ENCODE data around the gene SLC22A25. TPM values are rescaled to one million over a fixed set of nuclear protein-coding genes. Genes with fewer than 3 reads are reported as not detected.
"Not testable (repeated sequence)": the region's sequence is repeated elsewhere in the genome, so short reads cannot be mapped to it uniquely, and the experiment has no call there.

SLC22A25 gene
- total RNA-seq, 1 experiment from 2014 or later, result not detected

GRCh38 chr11:63262547-63262946 lies 19.1 kb upstream of the SLC22A25 start:
- no peak overlapping the region for H3K4me2 ChIP-seq (ENCODE audit: low read depth, low read length, poor library complexity, severe bottlenecking)
- no peaks in the 10 kb centered on the region for H3K27me3 ChIP-seq (ENCODE audit: low read length)
- H3K4me1 ChIP-seq (ENCODE audit: low read length), result no peaks in the 10 kb centered on the region
- H3K9me2 ChIP-seq (replicated peaks; ENCODE audit: insufficient read depth, low read length), result no peaks in the 10 kb centered on the region
- DNase-seq, result no peak
- H3K79me2 ChIP-seq (ENCODE audit: low read length), result no peaks in the 10 kb centered on the region
- no peaks in the 10 kb centered on the region for H4K20me1 ChIP-seq (ENCODE audit: insufficient read depth, low read depth, low read length)
- H3K9me3 ChIP-seq (ENCODE audit: low read length), result no peaks in the 10 kb centered on the region
- no peak overlapping the region for H3K9ac ChIP-seq (ENCODE audit: low read length)
- H2AFZ ChIP-seq (ENCODE audit: low read length), result no peak overlapping the region
- H3K4me3 ChIP-seq (ENCODE audit: low read length), result no peak overlapping the region
- no peaks in the 10 kb centered on the region for H3K36me3 ChIP-seq (ENCODE audit: insufficient read depth, low read length)
- H3K27ac ChIP-seq (ENCODE audit: low read length), result no peak overlapping the region

DNA sequence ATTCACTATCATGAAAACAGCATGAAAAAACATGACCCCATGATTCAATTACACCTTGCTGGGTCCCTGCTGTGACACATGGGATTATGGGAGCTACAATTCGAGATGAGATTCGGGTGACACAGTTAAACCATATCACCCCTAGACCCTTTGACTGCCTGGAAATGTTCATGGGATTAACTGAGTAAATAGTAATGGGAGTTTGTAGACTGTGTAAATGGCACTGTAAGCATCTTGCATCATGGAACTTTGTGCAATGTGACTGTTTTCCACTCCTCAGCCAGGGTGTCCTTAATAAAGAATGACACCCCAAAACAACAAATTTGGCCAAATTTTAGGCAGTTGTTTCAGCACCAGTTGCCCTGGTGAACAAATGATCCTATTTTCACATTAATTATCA lies 7.9 kb upstream of the SLC22A25 start:
- H3K27ac ChIP-seq (ENCODE audit: low read length), result no peak overlapping the region
- no peak overlapping the region for H3K4me3 ChIP-seq (ENCODE audit: low read length)
- H3K36me3 ChIP-seq (ENCODE audit: insufficient read depth, low read length), result no peaks in the 10 kb centered on the region
- H3K9ac ChIP-seq (ENCODE audit: low read length), result no peak overlapping the region
- H4K20me1 ChIP-seq (ENCODE audit: insufficient read depth, low read depth, low read length), result no peaks in the 10 kb centered on the region
- H3K9me3 ChIP-seq (ENCODE audit: low read length), result no peaks in the 10 kb centered on the region
- no peaks in the 10 kb centered on the region for H3K4me1 ChIP-seq (ENCODE audit: low read length)
- no peak overlapping the region for H2AFZ ChIP-seq (ENCODE audit: low read length)
- no peaks in the 10 kb centered on the region for H3K27me3 ChIP-seq (ENCODE audit: low read length)
- H3K4me2 ChIP-seq (ENCODE audit: low read depth, low read length, poor library complexity, severe bottlenecking), result no peak overlapping the region
- H3K79me2 ChIP-seq (ENCODE audit: low read length), result no peaks in the 10 kb centered on the region
- no peak for DNase-seq
- H3K9me2 ChIP-seq (replicated peaks; ENCODE audit: insufficient read depth, low read length), result no peaks in the 10 kb centered on the region

- no peak overlapping the region for H3K27ac ChIP-seq (ENCODE audit: low read length)
- no peaks in the 10 kb centered on the region for H3K9me2 ChIP-seq (replicated peaks; ENCODE audit: insufficient read depth, low read length)
- H3K4me3 ChIP-seq (ENCODE audit: low read length), result no peak overlapping the region
- no peaks in the 10 kb centered on the region for H3K9me3 ChIP-seq (ENCODE audit: low read length)
- H3K4me1 ChIP-seq (ENCODE audit: low read length), result no peaks in the 10 kb centered on the region
- no peak for DNase-seq
- no peak overlapping the region for H3K4me2 ChIP-seq (ENCODE audit: low read depth, low read length, poor library complexity, severe bottlenecking)
- H2AFZ ChIP-seq (ENCODE audit: low read length), result no peak overlapping the region
- H3K36me3 ChIP-seq (ENCODE audit: insufficient read depth, low read length), result no peaks in the 10 kb centered on the region
- H4K20me1 ChIP-seq (ENCODE audit: insufficient read depth, low read depth, low read length), result no peaks in the 10 kb centered on the region
- H3K9ac ChIP-seq (ENCODE audit: low read length), result no peak overlapping the region
- no peaks in the 10 kb centered on the region for H3K27me3 ChIP-seq (ENCODE audit: low read length)
- H3K79me2 ChIP-seq (ENCODE audit: low read length), result no peaks in the 10 kb centered on the region
These were observed 7.0 kb upstream of the SLC22A25 start for GRCh38 chr11:63250162-63251050.

DNA sequence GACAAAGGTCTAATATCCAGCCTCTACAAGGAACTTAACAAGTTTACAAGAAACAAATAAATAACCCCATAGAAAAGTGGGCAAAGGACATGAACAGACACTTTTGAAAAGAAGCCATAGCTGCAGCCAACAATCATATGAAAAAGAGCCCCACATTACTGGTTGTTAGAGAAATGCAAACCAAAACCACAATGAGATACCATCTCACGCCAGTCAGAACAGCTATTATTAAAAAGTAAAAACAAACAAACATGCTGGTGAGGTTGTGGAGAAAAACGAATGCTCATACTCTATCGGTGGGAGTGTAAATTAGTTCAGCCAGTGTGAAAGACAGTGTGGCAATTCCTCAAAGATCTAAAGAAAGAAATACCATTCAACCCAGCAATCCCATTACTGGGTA lies 5.6 kb upstream of the SLC22A25 start:
- Histone ChIP-seq H3K9ac (ENCODE audit: low read length) (no peak overlapping the region), H3K4me1 (ENCODE audit: low read length) (no peaks in the 10 kb centered on the region), H3K9me2 (replicated peaks; ENCODE audit: insufficient read depth, low read length) (no peaks in the 10 kb centered on the region), H3K27ac (ENCODE audit: low read length) (no peak overlapping the region), H3K27me3 (ENCODE audit: low read length) (no peaks in the 10 kb centered on the region), H3K4me3 (ENCODE audit: low read length) (no peak overlapping the region), H3K79me2 (ENCODE audit: low read length) (no peaks in the 10 kb centered on the region), H3K36me3 (ENCODE audit: insufficient read depth, low read length) (no peaks in the 10 kb centered on the region), H2AFZ (ENCODE audit: low read length) (no peak overlapping the region), H3K9me3 (ENCODE audit: low read length) (no peaks in the 10 kb centered on the region), H3K4me2 (ENCODE audit: low read depth, low read length, poor library complexity, severe bottlenecking) (no peak overlapping the region), H4K20me1 (ENCODE audit: insufficient read depth, low read depth, low read length) (no peaks in the 10 kb centered on the region)
- DNase-seq, result no peak

DNA sequence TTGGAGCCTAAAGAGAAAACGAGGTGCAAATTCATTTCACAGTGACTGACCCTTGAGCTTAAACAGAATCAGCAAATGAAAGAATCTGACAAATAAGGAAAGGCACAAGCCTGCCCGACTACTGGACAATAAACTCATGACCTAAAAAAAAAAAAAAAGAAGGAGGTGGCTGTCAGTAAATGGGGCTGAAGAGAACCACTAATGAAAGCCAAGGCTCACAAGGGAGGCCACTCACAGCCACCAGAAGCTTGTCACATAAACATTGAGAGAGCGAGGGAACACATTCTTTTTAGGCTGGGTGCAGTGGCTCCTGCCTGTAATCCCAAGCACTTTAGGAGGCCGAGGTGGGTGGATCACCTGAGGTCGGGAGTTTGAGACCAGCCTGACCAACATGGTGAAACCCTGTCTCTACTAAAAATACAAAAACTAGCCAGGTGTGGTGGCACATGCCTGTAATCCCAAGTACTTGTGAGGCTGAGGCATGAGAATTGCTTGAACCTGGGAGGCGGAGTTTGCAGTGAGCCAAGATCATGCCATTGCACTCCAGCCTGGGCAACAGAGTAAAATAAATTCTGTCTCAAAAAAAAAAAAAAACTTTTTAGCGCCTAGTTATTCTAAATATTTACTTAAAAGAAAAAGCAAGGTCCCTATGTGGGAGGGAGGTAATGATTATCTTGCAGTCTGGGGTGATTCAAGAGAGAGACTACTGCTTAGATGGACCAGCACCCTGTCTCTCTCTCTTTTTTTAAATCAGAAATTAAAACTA lies 4.0 kb upstream of the SLC22A25 start:
- not testable (repeated sequence) for DNase-seq; H3K4me1 ChIP-seq (ENCODE audit: low read length); H2AFZ ChIP-seq (ENCODE audit: low read length); H4K20me1 ChIP-seq (ENCODE audit: insufficient read depth, low read depth, low read length); H3K27me3 ChIP-seq (ENCODE audit: low read length); H3K9me3 ChIP-seq (ENCODE audit: low read length); H3K79me2 ChIP-seq (ENCODE audit: low read length); H3K27ac ChIP-seq (ENCODE audit: low read length); H3K4me2 ChIP-seq (ENCODE audit: low read depth, low read length, poor library complexity, severe bottlenecking); H3K4me3 ChIP-seq (ENCODE audit: low read length); H3K9me2 ChIP-seq (replicated peaks; ENCODE audit: insufficient read depth, low read length); H3K9ac ChIP-seq (ENCODE audit: low read length); H3K36me3 ChIP-seq (ENCODE audit: insufficient read depth, low read length)

GRCh38 chr11:63246045-63246444 lies 2.6 kb upstream of the SLC22A25 start:
- DNase-seq, result no peak
- H4K20me1 ChIP-seq (ENCODE audit: insufficient read depth, low read depth, low read length), result no peaks in the 10 kb centered on the region
- H2AFZ ChIP-seq (ENCODE audit: low read length), result no peak overlapping the region
- H3K79me2 ChIP-seq (ENCODE audit: low read length), result no peaks in the 10 kb centered on the region
- no peak overlapping the region for H3K4me3 ChIP-seq (ENCODE audit: low read length)
- H3K9ac ChIP-seq (ENCODE audit: low read length), result no peak overlapping the region
- no peak overlapping the region for H3K27ac ChIP-seq (ENCODE audit: low read length)
- H3K4me1 ChIP-seq (ENCODE audit: low read length), result no peaks in the 10 kb centered on the region
- H3K27me3 ChIP-seq (ENCODE audit: low read length), result no peaks in the 10 kb centered on the region
- H3K9me3 ChIP-seq (ENCODE audit: low read length), result no peaks in the 10 kb centered on the region
- no peaks in the 10 kb centered on the region for H3K9me2 ChIP-seq (replicated peaks; ENCODE audit: insufficient read depth, low read length)
- H3K4me2 ChIP-seq (ENCODE audit: low read depth, low read length, poor library complexity, severe bottlenecking), result no peak overlapping the region
- H3K36me3 ChIP-seq (ENCODE audit: insufficient read depth, low read length), result no peaks in the 10 kb centered on the region

- DNase-seq, result peak; percentile 26
These were observed 1.5 kb upstream of the SLC22A25 start for GRCh38 chr11:63244862-63245261.

GRCh38 chr11:63242089-63242781 lies 1.2 kb downstream of the SLC22A25 start:
- no peaks in the 10 kb centered on the region for H3K9me3 ChIP-seq (ENCODE audit: low read length)
- H3K27ac ChIP-seq (ENCODE audit: low read length), result no peak overlapping the region
- no peaks in the 10 kb centered on the region for H3K9me2 ChIP-seq (replicated peaks; ENCODE audit: insufficient read depth, low read length)
- no peaks in the 10 kb centered on the region for H3K4me1 ChIP-seq (ENCODE audit: low read length)
- H3K4me2 ChIP-seq (ENCODE audit: low read depth, low read length, poor library complexity, severe bottlenecking), result no peak overlapping the region
- peak; percentile 31 for DNase-seq
- no peaks in the 10 kb centered on the region for H3K27me3 ChIP-seq (ENCODE audit: low read length)
- H3K4me3 ChIP-seq (ENCODE audit: low read length), result no peak overlapping the region
- no peaks in the 10 kb centered on the region for H3K79me2 ChIP-seq (ENCODE audit: low read length)
- H3K9ac ChIP-seq (ENCODE audit: low read length), result no peak overlapping the region
- no peaks in the 10 kb centered on the region for H3K36me3 ChIP-seq (ENCODE audit: insufficient read depth, low read length)
- no peaks in the 10 kb centered on the region for H4K20me1 ChIP-seq (ENCODE audit: insufficient read depth, low read depth, low read length)
- H2AFZ ChIP-seq (ENCODE audit: low read length), result no peak overlapping the region

More at GRCh38 chr11:63244862-63245261, 1.5 kb upstream of the SLC22A25 start:
- Histone ChIP-seq H4K20me1 (ENCODE audit: insufficient read depth, low read depth, low read length) (no peaks in the 10 kb centered on the region), H3K4me3 (ENCODE audit: low read length) (no peak overlapping the region), H3K9me3 (ENCODE audit: low read length) (no peaks in the 10 kb centered on the region), H3K36me3 (ENCODE audit: insufficient read depth, low read length) (no peaks in the 10 kb centered on the region), H3K27ac (ENCODE audit: low read length) (no peak overlapping the region), H3K9me2 (replicated peaks; ENCODE audit: insufficient read depth, low read length) (no peaks in the 10 kb centered on the region), H3K27me3 (ENCODE audit: low read length) (no peaks in the 10 kb centered on the region), H3K9ac (ENCODE audit: low read length) (no peak overlapping the region), H3K79me2 (ENCODE audit: low read length) (no peaks in the 10 kb centered on the region), H3K4me2 (ENCODE audit: low read depth, low read length, poor library complexity, severe bottlenecking) (no peak overlapping the region), H2AFZ (ENCODE audit: low read length) (no peak overlapping the region), H3K4me1 (ENCODE audit: low read length) (no peaks in the 10 kb centered on the region)
